Measurements from ENCODE around the gene DOCK7.

Gene DOCK7

GRCh38 chr1:62493656-62494055 is 194.5 kb downstream of the DOCK7 start:
- Histone ChIP-seq H3K4me1 (ENCODE audit: control insufficient read depth in 1 of 2, insufficient read depth in 2 of 2, low read length in 2 of 2) (no peaks in the 10 kb centered on the region), H3K4me3 (ENCODE audit: low read depth, low read length) (no peak overlapping the region), H3K79me1 (ENCODE audit: low read length) (no peaks in the 10 kb centered on the region), H2AFZ (ENCODE audit: insufficient read depth, low read length, poor library complexity) (no peak overlapping the region), H2BK5ac (ENCODE audit: low read depth, low read length, poor library complexity) (no peak overlapping the region), H4K12ac (ENCODE audit: low read depth, low read length) (no peak overlapping the region), H3K14ac (ENCODE audit: low read length) (no peak overlapping the region), H3K27me3 (ENCODE audit: insufficient read depth, low read length) (no peaks in the 10 kb centered on the region), H4K91ac (ENCODE audit: low read depth, low read length) (no peak overlapping the region), H4K8ac (ENCODE audit: low read depth, low read length) (no peak overlapping the region), H3K18ac (ENCODE audit: low read length) (no peak overlapping the region), H2BK120ac (ENCODE audit: insufficient read depth, low read length, poor library complexity) (no peak overlapping the region), H3K9ac (ENCODE audit: low read length) (no peak overlapping the region), H3K27ac (ENCODE audit: low read depth, low read length) (no peak overlapping the region), H3K36me3 (ENCODE audit: control insufficient read depth in 1 of 2, insufficient read depth in 2 of 2, low read length in 2 of 2) (peaks cover 2 to 3% of the 10 kb centered on the region in 2 experiments), H3K23ac (ENCODE audit: low read length) (no peak overlapping the region), H3K9me3 (ENCODE audit: insufficient read depth, low read depth, low read length) (no peaks in the 10 kb centered on the region), H2AK5ac (ENCODE audit: low read length) (no peak overlapping the region), H3K4me2 (ENCODE audit: low read length) (no peak overlapping the region), H3K4ac (ENCODE audit: low read depth, low read length) (no peak overlapping the region), H3K79me2 (ENCODE audit: control insufficient read depth, insufficient read depth, low read length, poor library complexity) (no peaks in the 10 kb centered on the region), H2BK12ac (ENCODE audit: low read length) (no peak overlapping the region)
- no peak for DNase-seq
- no CpG with 5 or more reads among the region's 3 CpGs for WGBS (ENCODE audit: extremely low coverage, insufficient coverage, insufficient read length)

- WGBS (ENCODE audit: extremely low coverage, insufficient coverage, insufficient read length), result no CpG with 5 or more reads among the region's 2 CpGs
- no peak overlapping the region for H4K91ac ChIP-seq (ENCODE audit: low read depth, low read length)
- no peak overlapping the region for H3K18ac ChIP-seq (ENCODE audit: low read length)
- H4K12ac ChIP-seq (ENCODE audit: low read depth, low read length), result no peak overlapping the region
- H3K4me3 ChIP-seq (ENCODE audit: low read depth, low read length), result no peak overlapping the region
- no peak for DNase-seq
- no peak overlapping the region for H2AFZ ChIP-seq (ENCODE audit: insufficient read depth, low read length, poor library complexity)
- H3K4ac ChIP-seq (ENCODE audit: low read depth, low read length), result no peak overlapping the region
- no peak overlapping the region for H3K4me2 ChIP-seq (ENCODE audit: low read length)
- H3K4me1 ChIP-seq (ENCODE audit: control insufficient read depth in 1 of 2, insufficient read depth in 2 of 2, low read length in 2 of 2), result no peaks in the 10 kb centered on the region
- H3K9ac ChIP-seq (ENCODE audit: low read length), result no peak overlapping the region
- no peak overlapping the region for H2BK120ac ChIP-seq (ENCODE audit: insufficient read depth, low read length, poor library complexity)
- H3K23ac ChIP-seq (ENCODE audit: low read length), result no peak overlapping the region
- no peak overlapping the region for H2AK5ac ChIP-seq (ENCODE audit: low read length)
- H2BK12ac ChIP-seq (ENCODE audit: low read length), result no peak overlapping the region
- no peaks in the 10 kb centered on the region for H3K79me2 ChIP-seq (ENCODE audit: control insufficient read depth, insufficient read depth, low read length, poor library complexity)
- no peaks in the 10 kb centered on the region for H3K79me1 ChIP-seq (ENCODE audit: low read length)
- H3K14ac ChIP-seq (ENCODE audit: low read length), result no peak overlapping the region
- no peak overlapping the region for H3K27ac ChIP-seq (ENCODE audit: low read depth, low read length)
- H3K9me3 ChIP-seq (ENCODE audit: insufficient read depth, low read depth, low read length), result no peaks in the 10 kb centered on the region
- H3K36me3 ChIP-seq (ENCODE audit: control insufficient read depth in 1 of 2, insufficient read depth in 2 of 2, low read length in 2 of 2), result peaks cover 2 to 3% of the 10 kb centered on the region in 2 experiments
- H4K8ac ChIP-seq (ENCODE audit: low read depth, low read length), result no peak overlapping the region
- H2BK5ac ChIP-seq (ENCODE audit: low read depth, low read length, poor library complexity), result no peak overlapping the region
- H3K27me3 ChIP-seq (ENCODE audit: insufficient read depth, low read length), result no peaks in the 10 kb centered on the region
Observed at GRCh38 chr1:62492521-62492920, 195.7 kb downstream of the DOCK7 start.

GRCh38 chr1:62487956-62488355 is 200.2 kb downstream of the DOCK7 start:
- no peak overlapping the region for H3K4me3 ChIP-seq (ENCODE audit: low read depth, low read length)
- no peaks in the 10 kb centered on the region for H3K4me1 ChIP-seq (ENCODE audit: control insufficient read depth in 1 of 2, insufficient read depth in 2 of 2, low read length in 2 of 2)
- no peak overlapping the region for H2BK5ac ChIP-seq (ENCODE audit: low read depth, low read length, poor library complexity)
- no peak overlapping the region for H4K91ac ChIP-seq (ENCODE audit: low read depth, low read length)
- DNase-seq, result no peak
- H2BK120ac ChIP-seq (ENCODE audit: insufficient read depth, low read length, poor library complexity), result no peak overlapping the region
- no peak overlapping the region for H4K8ac ChIP-seq (ENCODE audit: low read depth, low read length)
- peaks cover 2 to 3% of the 10 kb centered on the region in 2 experiments for H3K36me3 ChIP-seq (ENCODE audit: control insufficient read depth in 1 of 2, insufficient read depth in 2 of 2, low read length in 2 of 2)
- no peaks in the 10 kb centered on the region for H3K27me3 ChIP-seq (ENCODE audit: insufficient read depth, low read length)
- no peak overlapping the region for H3K18ac ChIP-seq (ENCODE audit: low read length)
- H3K4ac ChIP-seq (ENCODE audit: low read depth, low read length), result no peak overlapping the region
- H2AFZ ChIP-seq (ENCODE audit: insufficient read depth, low read length, poor library complexity), result no peak overlapping the region
- H3K9ac ChIP-seq (ENCODE audit: low read length), result no peak overlapping the region
- H3K9me3 ChIP-seq (ENCODE audit: insufficient read depth, low read depth, low read length), result no peaks in the 10 kb centered on the region
- H2BK12ac ChIP-seq (ENCODE audit: low read length), result no peak overlapping the region
- no peaks in the 10 kb centered on the region for H3K79me2 ChIP-seq (ENCODE audit: control insufficient read depth, insufficient read depth, low read length, poor library complexity)
- H3K27ac ChIP-seq (ENCODE audit: low read depth, low read length), result no peak overlapping the region
- H4K12ac ChIP-seq (ENCODE audit: low read depth, low read length), result no peak overlapping the region
- H3K14ac ChIP-seq (ENCODE audit: low read length), result no peak overlapping the region
- H3K4me2 ChIP-seq (ENCODE audit: low read length), result no peak overlapping the region
- H3K79me1 ChIP-seq (ENCODE audit: low read length), result no peaks in the 10 kb centered on the region
- WGBS (ENCODE audit: extremely low coverage, insufficient coverage, insufficient read length), result no CpG with 5 or more reads among the region's 2 CpGs
- no peak overlapping the region for H2AK5ac ChIP-seq (ENCODE audit: low read length)
- no peak overlapping the region for H3K23ac ChIP-seq (ENCODE audit: low read length)

GRCh38 chr1:62484824-62485468 is 203.2 kb downstream of the DOCK7 start:
- Histone ChIP-seq H4K12ac (ENCODE audit: low read depth, low read length) (no peak overlapping the region), H3K27ac (ENCODE audit: low read depth, low read length) (no peak overlapping the region), H2BK12ac (ENCODE audit: low read length) (no peak overlapping the region), H3K79me2 (ENCODE audit: control insufficient read depth, insufficient read depth, low read length, poor library complexity) (no peaks in the 10 kb centered on the region), H3K23ac (ENCODE audit: low read length) (no peak overlapping the region), H3K9ac (ENCODE audit: low read length) (no peak overlapping the region), H3K4me1 (ENCODE audit: control insufficient read depth in 1 of 2, insufficient read depth in 2 of 2, low read length in 2 of 2) (no peaks in the 10 kb centered on the region), H2BK120ac (ENCODE audit: insufficient read depth, low read length, poor library complexity) (no peak overlapping the region), H2AFZ (ENCODE audit: insufficient read depth, low read length, poor library complexity) (no peak overlapping the region), H3K4me3 (ENCODE audit: low read depth, low read length) (no peak overlapping the region), H3K4me2 (ENCODE audit: low read length) (no peak overlapping the region), H4K8ac (ENCODE audit: low read depth, low read length) (no peak overlapping the region), H3K18ac (ENCODE audit: low read length) (no peak overlapping the region), H3K9me3 (ENCODE audit: insufficient read depth, low read depth, low read length) (no peaks in the 10 kb centered on the region), H2AK5ac (ENCODE audit: low read length) (no peak overlapping the region), H3K14ac (ENCODE audit: low read length) (no peak overlapping the region), H3K79me1 (ENCODE audit: low read length) (no peaks in the 10 kb centered on the region), H4K91ac (ENCODE audit: low read depth, low read length) (no peak overlapping the region), H3K4ac (ENCODE audit: low read depth, low read length) (no peak overlapping the region), H2BK5ac (ENCODE audit: low read depth, low read length, poor library complexity) (no peak overlapping the region), H3K36me3 (ENCODE audit: control insufficient read depth in 1 of 2, insufficient read depth in 2 of 2, low read length in 2 of 2) (no peaks in the 10 kb centered on the region), H3K27me3 (ENCODE audit: insufficient read depth, low read length) (no peaks in the 10 kb centered on the region)
- DNase-seq, result no peak
- no CpG with 5 or more reads among the region's 5 CpGs for WGBS (ENCODE audit: extremely low coverage, insufficient coverage, insufficient read length)
